Spleen (tissue), 7 donors: ENCODE results near the gene PODNL1.

Source experiments
- CTCF ChIP-seq, 11 experiments: fragments of 200-600 bp in 7 of 11; fragments of 450-650 bp in 4 of 11; sonication (generic) in 4 of 11; IDR thresholded peaks in 8 of 11; conservative IDR thresholded peaks in 3 of 11; 1 replicate in 7 of 11; 2 replicates in 4 of 11; pipeline versions ENCODE4 v1.4.0 to v1.8.0; 2016 to 2021; ENCODE audit warnings: antibody characterized with exemption in 11 of 11, inconsistent platforms in 4 of 11, mild to moderate bottlenecking in 1 of 11
- POLR2A ChIP-seq, 3 donors: fragments of 450-650 bp; IDR thresholded peaks; one replicate each; pipeline ENCODE4 v1.5.1; 2017; ENCODE audit warnings: antibody characterized with exemption in 3 of 3, mild to moderate bottlenecking in 1 of 3
- donor health status: DM: no; HTN: no; CAD: no; lungs with moderate emphysema.
- donor health status: DM: no; HTN: no; CAD: no.
- donor health status: DM: no; HTN: no; CAD: no.

GRCh38 chr19:13975870-13976269, 37.7 kb upstream of the PODNL1 start:
- TF ChIP-seq CTCF (IDR thresholded peaks at IDR 0.05 in 8 of 11, conservative IDR thresholded peaks at IDR 0.05 in 3 of 11) (no peak), POLR2A (IDR thresholded peaks at IDR 0.05) (no peak)
